Measurements from ENCODE around the gene STMN1.

STMN1 gene

DNA sequence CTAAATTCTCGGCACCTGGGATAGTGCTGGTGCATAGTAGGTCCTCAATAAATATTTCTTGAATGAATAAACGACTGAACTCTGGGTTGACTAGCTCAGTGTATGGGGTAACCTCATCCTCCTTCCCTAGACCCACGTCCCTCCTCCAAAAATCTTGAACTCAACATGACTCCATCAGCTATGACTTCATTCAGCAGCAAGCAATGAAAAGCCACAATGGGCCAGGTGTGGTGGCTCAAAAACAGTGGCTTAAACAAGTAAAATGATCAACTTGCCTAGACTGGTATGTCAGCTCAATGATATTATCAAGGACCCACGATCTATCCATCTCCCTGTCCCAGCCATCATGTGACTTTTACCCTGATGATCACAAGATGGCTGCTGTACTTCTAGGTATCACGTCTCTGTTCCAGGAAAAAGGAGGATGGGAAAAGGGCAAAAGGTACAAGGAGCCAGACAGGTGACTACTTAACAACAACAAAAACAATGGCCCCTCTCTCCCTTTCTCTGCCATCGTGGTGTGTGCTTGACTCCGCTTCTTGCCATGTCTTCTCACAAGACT, 17.7 kb downstream of the STMN1 start:
- TF ChIP-seq, protein P1, sequence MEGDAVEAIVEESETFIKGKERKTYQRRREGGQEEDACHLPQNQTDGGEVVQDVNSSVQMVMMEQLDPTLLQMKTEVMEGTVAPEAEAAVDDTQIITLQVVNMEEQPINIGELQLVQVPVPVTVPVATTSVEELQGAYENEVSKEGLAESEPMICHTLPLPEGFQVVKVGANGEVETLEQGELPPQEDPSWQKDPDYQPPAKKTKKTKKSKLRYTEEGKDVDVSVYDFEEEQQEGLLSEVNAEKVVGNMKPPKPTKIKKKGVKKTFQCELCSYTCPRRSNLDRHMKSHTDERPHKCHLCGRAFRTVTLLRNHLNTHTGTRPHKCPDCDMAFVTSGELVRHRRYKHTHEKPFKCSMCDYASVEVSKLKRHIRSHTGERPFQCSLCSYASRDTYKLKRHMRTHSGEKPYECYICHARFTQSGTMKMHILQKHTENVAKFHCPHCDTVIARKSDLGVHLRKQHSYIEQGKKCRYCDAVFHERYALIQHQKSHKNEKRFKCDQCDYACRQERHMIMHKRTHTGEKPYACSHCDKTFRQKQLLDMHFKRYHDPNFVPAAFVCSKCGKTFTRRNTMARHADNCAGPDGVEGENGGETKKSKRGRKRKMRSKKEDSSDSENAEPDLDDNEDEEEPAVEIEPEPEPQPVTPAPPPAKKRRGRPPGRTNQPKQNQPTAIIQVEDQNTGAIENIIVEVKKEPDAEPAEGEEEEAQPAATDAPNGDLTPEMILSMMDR (conservative IDR thresholded peaks at IDR 0.05) = no peak
- H3K27ac ChIP-seq = no peak overlapping the region

DNA sequence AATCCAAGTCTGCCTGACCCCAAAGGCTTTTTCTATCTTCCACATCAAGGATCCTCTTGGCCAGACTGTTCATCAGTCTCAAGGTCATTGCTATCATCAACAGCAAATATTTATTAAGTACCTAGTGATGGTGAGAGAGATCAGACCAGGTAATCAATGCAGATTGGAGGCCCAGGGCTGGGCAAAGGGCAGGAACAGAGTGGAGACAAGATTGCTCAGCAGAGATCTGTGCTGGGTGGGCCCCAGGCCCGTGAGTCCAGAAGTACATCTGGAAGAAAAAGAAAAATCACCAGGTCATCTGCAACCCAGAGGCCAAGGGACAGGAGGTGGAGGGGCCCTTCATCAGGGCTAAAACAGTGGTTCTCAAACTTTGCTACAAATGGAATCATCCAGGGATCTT, 20.6 kb downstream of the STMN1 start:
- no peak overlapping the region for H3K27ac ChIP-seq
- TF ChIP-seq, protein P1 (conservative IDR thresholded peaks at IDR 0.05) = no peak

DNA sequence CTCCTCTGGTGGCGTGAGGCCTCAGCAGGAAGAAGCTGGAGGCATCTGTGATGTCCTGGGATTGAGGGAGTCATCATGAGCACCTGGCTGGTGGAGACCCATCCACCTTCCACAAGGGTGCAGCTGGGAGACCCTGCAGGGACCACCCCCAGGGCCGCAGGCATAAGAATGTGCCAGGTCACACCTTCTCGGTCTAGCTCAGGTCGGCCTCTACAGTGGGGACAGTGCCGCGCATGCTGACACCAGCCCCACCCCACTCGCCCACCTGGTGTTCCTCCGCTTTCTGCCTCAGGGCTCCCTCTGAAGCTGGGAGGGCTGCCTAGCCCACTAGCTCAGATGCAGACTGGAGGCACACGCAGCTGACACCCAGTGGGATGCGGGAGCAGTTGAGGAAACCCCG, 25.0 kb downstream of the STMN1 start:
- no peak overlapping the region for H3K27ac ChIP-seq
- TF ChIP-seq, protein P1 (conservative IDR thresholded peaks at IDR 0.05) = no peak

DNA sequence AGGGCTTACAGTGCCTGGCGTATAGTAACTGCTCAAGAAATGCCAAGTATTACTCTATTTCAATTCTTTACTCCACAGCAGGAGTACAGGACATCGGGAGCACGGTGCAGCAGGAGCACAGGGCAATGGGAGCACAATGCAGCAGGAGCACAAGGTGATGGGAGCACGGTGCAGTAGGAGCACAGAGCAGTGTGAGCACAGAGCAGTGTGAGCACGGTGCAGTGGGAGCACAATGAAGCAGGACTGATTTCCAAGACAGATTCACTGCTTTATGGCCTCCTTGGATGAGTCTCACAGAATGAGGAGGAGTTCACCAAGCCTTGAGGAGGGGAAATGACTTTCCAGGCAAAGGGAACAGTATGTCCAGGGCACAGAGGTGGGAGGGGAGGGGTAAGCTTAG, 25.7 kb downstream of the STMN1 start:
- TF ChIP-seq, protein P1 (conservative IDR thresholded peaks at IDR 0.05) = no peak
- H3K27ac ChIP-seq = no peak overlapping the region

DNA sequence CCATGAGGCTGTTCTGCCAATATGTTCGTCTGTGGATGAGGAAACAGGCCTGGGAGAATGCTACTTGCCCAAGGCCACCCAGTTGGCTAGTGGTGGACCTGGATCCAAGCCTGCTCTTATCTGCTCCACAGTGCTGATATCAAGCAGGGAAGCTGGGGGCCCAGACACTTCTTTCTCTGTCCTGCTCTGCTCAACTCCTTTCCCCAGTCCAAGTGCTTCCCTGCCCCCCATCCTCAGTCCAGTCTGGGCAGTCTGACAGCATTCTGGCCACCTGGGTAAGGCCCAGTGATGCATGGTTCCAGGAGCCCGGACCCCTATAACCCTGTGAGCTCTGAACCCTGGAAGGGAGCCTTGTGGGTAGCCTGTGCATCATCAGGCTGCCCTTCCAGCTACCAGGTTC, 26.5 kb downstream of the STMN1 start:
- TF ChIP-seq, protein P1 (conservative IDR thresholded peaks at IDR 0.05) = no peak
- H3K27ac ChIP-seq = peak overlapping the region; percentile 62

DNA sequence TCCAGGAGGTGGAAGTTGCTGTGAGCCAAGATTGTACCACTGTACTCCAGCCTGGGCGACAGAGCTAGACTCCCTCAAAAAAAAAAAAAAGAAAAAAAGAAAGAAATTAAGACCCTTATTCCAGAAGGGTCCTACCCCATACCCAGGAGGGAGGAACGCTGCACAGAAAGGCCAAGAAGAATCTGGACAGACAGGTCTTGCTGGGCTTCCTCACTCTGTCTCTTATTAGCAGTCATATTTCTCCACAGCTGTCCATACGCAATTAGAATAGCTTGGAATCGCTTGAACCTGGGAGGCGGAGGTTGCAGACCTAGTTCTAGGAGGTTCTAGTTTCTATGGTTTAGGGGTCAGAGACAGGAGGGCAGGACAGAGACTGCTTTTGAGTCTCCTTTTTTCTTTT, 27.5 kb downstream of the STMN1 start:
- H3K27ac ChIP-seq = peak overlapping the region; percentile 62
- TF ChIP-seq, protein P1 (conservative IDR thresholded peaks at IDR 0.05) = no peak

DNA sequence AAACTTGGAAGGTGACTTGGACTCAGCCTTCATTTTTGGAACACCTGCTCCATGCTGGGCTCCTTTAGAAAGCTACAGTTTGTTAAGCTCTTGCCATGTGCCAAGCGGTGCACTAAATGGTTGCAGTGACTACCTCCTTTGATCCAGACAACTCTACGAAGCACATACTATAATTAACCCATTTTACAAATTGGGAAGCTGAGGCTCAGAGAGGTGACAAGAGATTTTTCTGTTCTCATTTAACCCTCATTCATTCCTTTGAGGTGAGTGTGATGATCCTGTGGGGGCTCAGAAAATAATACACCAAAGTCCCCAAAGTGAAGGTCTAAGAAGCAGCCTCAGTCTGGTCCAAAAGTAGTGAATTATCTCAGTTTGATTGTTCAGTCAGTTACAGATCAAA, 29.1 kb downstream of the STMN1 start:
- no peak overlapping the region for H3K27ac ChIP-seq
- TF ChIP-seq, protein P1 (conservative IDR thresholded peaks at IDR 0.05) = no peak
